Glomerular endothelial cell (primary cell): ENCODE data around the gene OR4C15. TPM values are rescaled to one million over a fixed set of nuclear protein-coding genes. Genes with fewer than 3 reads are reported as not detected.

ENCODE experiments used
- DNase-seq: peaks from one replicate; pipeline ENCODE4 v3.0.0-alpha.2; 2011; ENCODE audit warnings: low read depth, low spot score; ENCODE audit errors: extremely low read depth
- total RNA-seq: library from RNA; depleted of rRNA; stranded (reverse); fragments of >200 nt; gene quantifications from 2 replicates; pipeline ENCODE4 v1.2.3, GENCODE V29; 2015

OR4C15 gene
- not detected in 2 replicates for total RNA-seq

GRCh38 chr11:55554169-55554568 is at the start of gene OR4C15:
Gene OR4C15 (plus strand): TSS chr11:55554469. CDS start chr11:55554469, 0 bp downstream.
- no peak for DNase-seq

GRCh38 chr11:55571828-55572227 is 17.6 kb downstream of the OR4C15 start, which contains the start of gene OR4C16:
Gene OR4C16 (plus strand): TSS chr11:55572128. CDS start chr11:55572128, 0 bp downstream.
- DNase-seq: no peak

GRCh38 chr11:55572548-55572947 is 18.3 kb downstream of the OR4C15 start:
- DNase-seq: no peak

Other genes starting within 250 kb of the OR4C15 start
- not detected in 2 replicates for gene OR4A16, start 211.3 kb upstream of the OR4C15 start, total RNA-seq
- gene OR4A15, start 186.5 kb upstream of the OR4C15 start, total RNA-seq: not detected in 2 replicates
- gene OR4C16, start 17.7 kb downstream of the OR4C15 start, total RNA-seq: not detected in 2 replicates
- gene OR4C11, start 53.2 kb downstream of the OR4C15 start, total RNA-seq: not detected in 2 replicates
- not detected in 2 replicates for gene OR4P4, start 80.6 kb downstream of the OR4C15 start, total RNA-seq
- gene OR4S2, start 93.9 kb downstream of the OR4C15 start, total RNA-seq: not detected in 2 replicates
- not detected in 2 replicates for gene OR4C6, start 107.7 kb downstream of the OR4C15 start, total RNA-seq
- not detected in 2 replicates for gene OR5D13, start 219.0 kb downstream of the OR4C15 start, total RNA-seq
- not detected in 2 replicates for gene OR5D14, start 241.1 kb downstream of the OR4C15 start, total RNA-seq